Hepatocyte (in vitro differentiated cells): ENCODE measurements around the gene GNG7. TPM values are rescaled to one million over a fixed set of nuclear protein-coding genes. Genes with fewer than 3 reads are reported as not detected.

Experiments
- DNase-seq: peaks from one replicate; pipeline ENCODE4 v3.0.0-alpha.2; 2016; ENCODE audit warnings: low spot score
- H2AFZ ChIP-seq: fragments of 200-600 bp; sonication (generic); 2 replicates; pipeline ENCODE4 v1.6.0; 2016; ENCODE audit warnings: antibody characterized with exemption, mild to moderate bottlenecking
- H3K27ac ChIP-seq: fragments of 200-600 bp; sonication (generic); 2 replicates; pipeline ENCODE4 v1.5.1; 2016; ENCODE audit warnings: mild to moderate bottlenecking
- H3K27me3 ChIP-seq: fragments of 200-600 bp; sonication (generic); 2 replicates; pipeline ENCODE4 v1.6.1; 2016
- H3K36me3 ChIP-seq: fragments of 200-600 bp; sonication (generic); replicated peaks from 2 replicates; pipeline ENCODE4 v1.5.1; 2016; ENCODE audit warnings: low read depth; ENCODE audit not compliant: insufficient read depth
- H3K4me1 ChIP-seq: fragments of 200-600 bp; sonication (generic); 2 replicates; pipeline ENCODE4 v1.5.1; 2016; ENCODE audit warnings: mild to moderate bottlenecking, moderate library complexity; ENCODE audit not compliant: insufficient read depth
- H3K4me2 ChIP-seq: fragments of 200-600 bp; sonication (generic); 2 replicates; pipeline ENCODE4 v1.6.0; 2016
- H3K4me3 ChIP-seq: fragments of 200-600 bp; sonication (generic); 2 replicates; pipeline ENCODE4 v1.5.1; 2016; ENCODE audit warnings: mild to moderate bottlenecking
- H3K79me2 ChIP-seq: fragments of 200-600 bp; sonication (generic); 2 replicates; pipeline ENCODE4 v1.6.0; 2017; ENCODE audit warnings: mild to moderate bottlenecking
- H3K9me2 ChIP-seq: fragments of 200-600 bp; sonication (generic); replicated peaks from 2 replicates; pipeline ENCODE4 v1.6.0; 2017; ENCODE audit warnings: mild to moderate bottlenecking; ENCODE audit not compliant: insufficient read depth
- H3K9me3 ChIP-seq: fragments of 200-600 bp; sonication (generic); 2 replicates; pipeline ENCODE4 v1.5.1; 2016; ENCODE audit warnings: low read depth, mild to moderate bottlenecking
- H4K20me1 ChIP-seq: fragments of 200-600 bp; sonication (generic); 2 replicates; pipeline ENCODE4 v1.6.0; 2016; ENCODE audit warnings: mild to moderate bottlenecking; ENCODE audit not compliant: insufficient read depth, poor library complexity, severe bottlenecking
- CTCF ChIP-seq: fragments of 200-600 bp; sonication (generic); IDR thresholded peaks from 2 replicates; pipeline ENCODE4 v1.5.1; 2016; ENCODE audit warnings: antibody characterized with exemption, mild to moderate bottlenecking; ENCODE audit not compliant: poor library complexity
- EZH2 ChIP-seq: fragments of 200-600 bp; sonication (generic); IDR thresholded peaks from 2 replicates; pipeline ENCODE4 v1.6.1; 2016; ENCODE audit warnings: antibody characterized with exemption, mild to moderate bottlenecking, borderline replicate concordance
- EZH2phosphoT487 ChIP-seq: fragments of 200-600 bp; sonication (generic); IDR thresholded peaks from one replicate; pipeline ENCODE4 v1.6.1; 2018; ENCODE audit warnings: antibody characterized with exemption, mild to moderate bottlenecking, low read depth, moderate library complexity; ENCODE audit not compliant: unreplicated experiment, severe bottlenecking
- WGBS: methylation state at CpG from one replicate; pipeline ENCODE4 v1.1.6; 2016; ENCODE audit warnings: low lambda C conversion rate; ENCODE audit errors: missing lambda C conversion rate; 5-methylcytosine and 5-hydroxymethylcytosine counted together
- polyA plus RNA-seq: library from polyadenylated mRNA; unstranded; fragments of >200 nt; fragmentation: Nextera tagmentation; extraction: Ambion mirVana; gene quantifications from 2 replicates; pipeline ENCODE4 v1.2.1, GENCODE V29; 2016
- total RNA-seq: library from RNA; depleted of rRNA; stranded (reverse); fragments of >200 nt; gene quantifications from 2 replicates; pipeline ENCODE4 v1.2.3, GENCODE V29; 2014

Gene GNG7
- total and polyA plus RNA-seq, 2 experiments from 2014 or later = 1.2 to 1.9 TPM

DNA sequence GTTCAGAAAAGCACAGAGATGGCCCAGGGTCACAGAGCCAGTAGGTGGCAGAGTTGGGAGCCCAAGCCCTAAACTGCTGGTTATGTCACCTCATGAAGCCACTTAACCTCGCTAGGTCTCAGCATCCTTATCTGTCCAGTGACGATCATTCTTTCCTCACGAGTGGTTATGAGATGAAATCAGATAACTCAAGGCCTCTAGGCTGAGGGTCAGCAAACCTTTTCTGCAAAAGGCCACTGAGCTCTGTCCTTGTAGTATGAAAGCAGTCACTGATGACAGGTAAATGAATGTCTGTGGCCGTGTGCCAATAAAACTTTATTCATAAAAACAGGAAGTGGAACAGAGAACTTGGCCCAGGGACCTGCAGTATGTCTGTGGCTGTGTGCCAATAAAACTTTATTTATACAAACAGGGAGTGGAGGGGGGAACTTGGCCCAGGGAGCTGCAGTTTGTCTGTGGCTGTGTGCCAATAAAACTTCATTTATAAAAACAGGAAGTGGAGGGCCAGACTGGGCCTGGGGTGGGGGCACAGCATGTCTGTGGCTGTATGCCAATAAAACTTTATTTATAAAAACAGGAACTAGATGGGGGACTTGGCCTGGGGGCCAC lies 71.2 kb downstream of the GNG7 start:
- H3K4me1 ChIP-seq = no peaks in the 10 kb centered on the region

DNA sequence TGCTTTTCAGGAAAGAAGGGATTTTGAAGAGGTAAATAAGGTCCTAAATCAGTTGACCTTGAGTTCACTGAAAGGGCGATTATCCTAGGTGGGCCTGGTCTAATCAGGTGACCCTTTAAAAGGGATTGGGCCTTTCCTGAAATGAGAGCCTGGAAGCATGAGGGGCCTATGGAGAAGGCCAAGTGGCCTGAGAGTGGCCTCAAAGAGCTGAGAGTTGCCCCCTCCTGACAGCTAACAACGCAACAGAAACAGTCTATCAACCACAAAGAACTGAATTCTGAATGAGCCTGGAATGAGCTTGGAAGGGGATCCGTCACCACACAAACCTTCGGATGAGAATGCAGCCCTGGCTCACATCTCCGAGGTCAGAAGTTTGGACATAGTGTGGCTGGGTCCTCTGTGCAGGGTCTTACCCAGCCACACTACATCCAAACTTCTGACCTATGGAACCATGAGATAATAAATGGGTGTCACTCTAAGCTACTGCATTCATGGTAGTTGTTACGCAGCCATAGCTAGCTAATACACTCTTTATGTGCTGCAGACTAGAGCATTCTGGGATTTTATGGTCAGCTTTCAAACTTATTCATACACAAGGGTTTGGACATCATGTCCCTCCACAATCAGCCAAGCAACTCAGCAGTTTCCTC lies 72.0 kb downstream of the GNG7 start:
- TF ChIP-seq CTCF (no peak), EZH2 (no peak), EZH2phosphoT487 (no peak)
- no peaks in the 10 kb centered on the region for H3K9me3 ChIP-seq
- H3K79me2 ChIP-seq = no peaks in the 10 kb centered on the region
- H3K27me3 ChIP-seq = no peaks in the 10 kb centered on the region
- H3K36me3 ChIP-seq = no peaks in the 10 kb centered on the region
- DNase-seq = no peak
- no peaks in the 10 kb centered on the region for H3K9me2 ChIP-seq
- H3K4me3 ChIP-seq = no peak overlapping the region
- H3K27ac ChIP-seq = no peak overlapping the region
- H3K4me1 ChIP-seq = no peaks in the 10 kb centered on the region
- no peaks in the 10 kb centered on the region for H4K20me1 ChIP-seq
- no peak overlapping the region for H2AFZ ChIP-seq
- 99% methylated on average over 6 of the region's 6 CpGs for whole genome bisulfite sequencing
- H3K4me2 ChIP-seq = no peak overlapping the region

More for the DNA sequence above, 71.2 kb downstream of the GNG7 start:
- Histone ChIP-seq H3K79me2 (no peaks in the 10 kb centered on the region), H3K27me3 (no peaks in the 10 kb centered on the region), H3K36me3 (no peaks in the 10 kb centered on the region), H2AFZ (no peak overlapping the region), H3K27ac (no peak overlapping the region), H3K9me3 (no peaks in the 10 kb centered on the region), H3K4me3 (no peak overlapping the region), H3K9me2 (no peaks in the 10 kb centered on the region), H3K4me2 (no peak overlapping the region), H4K20me1 (no peaks in the 10 kb centered on the region)
- 91% methylated on average over 4 of the region's 4 CpGs for WGBS
- TF ChIP-seq EZH2phosphoT487 = no peak
- TF ChIP-seq CTCF = no peak
- no peak for TF ChIP-seq EZH2
- DNase-seq = no peak

DNA sequence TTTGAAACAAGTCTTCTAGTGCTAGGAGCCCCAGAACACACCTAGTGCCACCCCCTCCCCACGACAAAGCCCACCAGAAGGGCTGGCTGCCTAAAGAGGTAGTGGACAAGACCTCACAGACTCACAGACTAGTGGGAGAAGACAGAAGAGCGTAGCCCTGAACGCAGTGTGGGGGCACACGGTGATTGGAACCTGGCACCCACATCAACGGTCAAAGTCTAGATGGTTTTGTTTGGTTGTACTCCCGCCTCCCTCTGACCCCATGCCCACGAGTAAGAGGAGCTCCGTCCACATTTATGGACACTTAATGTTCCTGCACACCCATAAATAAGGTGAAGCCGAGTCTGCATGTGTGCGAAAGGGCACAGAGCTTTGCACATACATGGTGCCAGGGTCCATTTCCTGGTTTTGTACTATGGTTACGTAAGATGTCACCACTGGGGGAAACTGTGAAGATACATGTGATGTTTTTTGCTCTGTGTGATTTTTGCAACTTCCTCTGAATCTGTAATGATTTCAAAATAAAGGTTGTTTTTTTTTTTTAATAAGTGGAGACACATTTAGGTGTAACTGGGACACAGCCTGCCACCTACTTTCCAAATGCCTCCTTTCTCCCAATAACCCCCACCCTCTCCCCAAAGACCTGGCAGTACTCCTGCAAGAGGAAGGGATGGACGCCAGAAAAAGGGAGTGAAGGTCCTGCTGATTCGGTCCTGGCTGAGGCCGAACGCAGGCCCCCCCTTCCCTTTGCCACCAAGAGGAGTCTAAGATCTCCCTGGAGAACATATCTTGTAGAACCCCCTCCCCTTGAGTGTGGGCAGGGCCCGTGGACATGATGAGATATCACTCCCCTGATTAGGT lies 72.8 kb downstream of the GNG7 start:
- 91% methylated on average over 16 of the region's 16 CpGs for WGBS
- no peak for TF ChIP-seq EZH2
- TF ChIP-seq EZH2phosphoT487 = no peak
- TF ChIP-seq CTCF = no peak
- no peak for DNase-seq
- no peaks in the 10 kb centered on the region for H3K4me1 ChIP-seq
- H3K4me3 ChIP-seq = no peak overlapping the region
- no peaks in the 10 kb centered on the region for H3K27me3 ChIP-seq
- H3K9me2 ChIP-seq = no peaks in the 10 kb centered on the region
- H3K9me3 ChIP-seq = no peaks in the 10 kb centered on the region
- no peaks in the 10 kb centered on the region for H3K36me3 ChIP-seq
- H4K20me1 ChIP-seq = no peaks in the 10 kb centered on the region
- H3K4me2 ChIP-seq = no peak overlapping the region
- H2AFZ ChIP-seq = no peak overlapping the region
- no peak overlapping the region for H3K27ac ChIP-seq
- H3K79me2 ChIP-seq = no peaks in the 10 kb centered on the region
